ENCODE results near the gene SEMA3F. TPM values are rescaled to one million over a fixed set of nuclear protein-coding genes. Genes with fewer than 3 reads are reported as not detected.

The SEMA3F gene
- total and polyA plus RNA-seq, 2 experiments from 2014 or later, result 2.3 to 67.6 TPM

GRCh38 chr3:50124800-50125178, 30.3 kb upstream of the SEMA3F start:
- peak overlapping the region; percentile 28; the same call in 1 of the 2 replicates for H3K4me3 ChIP-seq
- H3K4me1 Mint-ChIP-seq, result peaks cover 36% of the 10 kb centered on the region
- TF ChIP-seq ZNF462 (CRISPR knock-in tag; IDR thresholded peaks at IDR 0.05) (no peak), ETS1 (IDR thresholded peaks at IDR 0.05) (no peak), NANOG (IDR thresholded peaks at IDR 0.05; ENCODE audit: borderline replicate concordance) (no peak), POLR2AphosphoS5 (IDR thresholded peaks at IDR 0.05; ENCODE audit: low read depth) (no peak), ZNF331 (CRISPR knock-in tag; IDR thresholded peaks at IDR 0.05; ENCODE audit: low read depth) (no peak), REST (IDR thresholded peaks at IDR 0.05; ENCODE audit: unreplicated experiment) (no peak), EZH2phosphoT487 (IDR thresholded peaks at IDR 0.05; ENCODE audit: unreplicated experiment) (no peak), STAT1 (IDR thresholded peaks at IDR 0.05; ENCODE audit: unreplicated experiment) (no peak), JUNB (IDR thresholded peaks at IDR 0.05; ENCODE audit: unreplicated experiment) (no peak), EZH2 (IDR thresholded peaks at IDR 0.05; ENCODE audit: low read depth, unreplicated experiment) (no peak), CREB1 (CRISPR knock-in tag; IDR thresholded peaks at IDR 0.05; ENCODE audit: low read depth) (no peak), CTCF (conservative IDR thresholded peaks at IDR 0.05; ENCODE audit: low read depth in 2 of 2) (no peak), ZNF114 (CRISPR knock-in tag; IDR thresholded peaks at IDR 0.05) (no peak)

More at GRCh38 chr3:50124800-50125178, 30.3 kb upstream of the SEMA3F start:
- DNase-seq (ENCODE audit: low spot score) (peak; percentile 37), ATAC-seq (peak; percentile 12)
- no peaks in the 10 kb centered on the region for H3K36me3 ChIP-seq (ENCODE audit: insufficient read depth)
- H3K79me2 ChIP-seq (replicated peaks; ENCODE audit: insufficient read depth), result no peaks in the 10 kb centered on the region
- peak overlapping the region; percentile 56 for H2AFZ ChIP-seq
- no peaks in the 10 kb centered on the region; the same call in 1 of the 2 replicates for H3K9me2 ChIP-seq (ENCODE audit: insufficient read depth)
- H3K4me2 ChIP-seq, result peak overlapping the region; percentile 66
- Mint-ChIP-seq H3K36me3 (ENCODE audit: low read depth) (peaks cover 7% of the 10 kb centered on the region), H3K27me3 (ENCODE audit: insufficient read depth, low read depth, poor library complexity) (peaks cover 21% of the 10 kb centered on the region), H3K27ac (no peak overlapping the region), H3K9me3 (no peaks in the 10 kb centered on the region), H3K4me3 (peak overlapping the region; percentile 30; the same call in 2 of the 3 replicates)
- H3K27me3 ChIP-seq (ENCODE audit: insufficient read depth), result no peaks in the 10 kb centered on the region
- no peak overlapping the region for H3K27ac ChIP-seq (ENCODE audit: low read depth)
- peaks cover 22% of the 10 kb centered on the region for H3K4me1 ChIP-seq (ENCODE audit: insufficient read depth)
- H4K20me1 ChIP-seq (replicated peaks; ENCODE audit: insufficient read depth), result peaks cover 6% of the 10 kb centered on the region; the same call in 1 of the 2 replicates
- H3F3A ChIP-seq (replicated peaks; ENCODE audit: low read depth), result 0 out of 2 replicates have a peak, but pooled peaks cover 5% of the 10 kb centered on the region

All from GM23338 (cell line).